T-cell (primary cell): ENCODE results near the gene ARHGAP32. TPM values are rescaled to one million over a fixed set of nuclear protein-coding genes. Genes with fewer than 3 reads are reported as not detected.

Source experiments
- ATAC-seq, 4 experiments: fragments of 200-7000 bp in 3 of 4; fragments of 150-1000 bp in 1 of 4; cut with Tn5 transposase; replicated peaks in 1 of 4; 1 replicate in 3 of 4; 2 replicates in 1 of 4; pipeline ENCODE4 v1.10.0; 2021; ENCODE audit warnings: moderate library complexity in 3 of 4, mild to moderate bottlenecking in 2 of 4, moderate number of reproducible peaks in 1 of 4
- CTCF ChIA-PET, 2 donors: fragments of 300-600 bp; sonication (Branson Sonifier 250); formaldehyde crosslinking; loops; one replicate each; lab custom pipeline; 2022; ENCODE audit warnings: antibody characterized with exemption in 2 of 2; lab: Charles Lee
- POLR2A ChIA-PET, 2 donors: fragments of 300-600 bp; sonication (Branson Sonifier 250); formaldehyde crosslinking; loops; one replicate each; lab custom pipeline; 2022; ENCODE audit warnings: antibody characterized with exemption in 2 of 2; lab: Charles Lee
- DNase-seq, 35 experiments: peaks; one replicate each; pipeline versions ENCODE4 v3.0.0 to v3.0.0-alpha.2; 2013 to 2023
- H3K27ac ChIP-seq: one replicate; pipeline ENCODE4 v1.5.1; 2013; ENCODE audit warnings: low read length
- H3K27me3 ChIP-seq, 2 experiments: replicated peaks in 1 of 2; 1 replicate in 1 of 2; 2 replicates in 1 of 2; pipeline versions ENCODE4 v1.6.1 to v1.7.0; 2013; ENCODE audit warnings: low read length in 1 of 2, mixed read lengths in 1 of 2; ENCODE audit not compliant: control insufficient read depth in 2 of 2, insufficient read depth in 2 of 2; ENCODE audit errors: extremely low read depth in 1 of 2
- H3K36me3 ChIP-seq, 2 donors: 1 replicate in 1 of 2; 2 replicates in 1 of 2; pipeline versions ENCODE4 v1.6.1 to v1.7.0; 2013; ENCODE audit warnings: low read length in 1 of 2; ENCODE audit not compliant: control insufficient read depth in 2 of 2, insufficient read depth in 1 of 2; ENCODE audit errors: extremely low read depth in 1 of 2
- H3K4me1 ChIP-seq, 2 experiments: 1 replicate in 1 of 2; 2 replicates in 1 of 2; pipeline versions ENCODE4 v1.6.1 to v1.7.0; 2013; ENCODE audit warnings: low read length in 2 of 2, mixed read lengths in 1 of 2; ENCODE audit not compliant: insufficient read depth in 2 of 2, control insufficient read depth in 1 of 2; ENCODE audit errors: extremely low read depth in 1 of 2
- H3K4me3 ChIP-seq, 2 donors: 1 replicate in 1 of 2; 2 replicates in 1 of 2; pipeline versions ENCODE4 v1.5.1 to v1.7.0; 2013; ENCODE audit warnings: mild to moderate bottlenecking in 2 of 2, low read length in 1 of 2, moderate library complexity in 1 of 2; ENCODE audit not compliant: control insufficient read depth in 1 of 2; ENCODE audit errors: extremely low read depth in 1 of 2
- H3K9me3 ChIP-seq: 2 replicates; pipeline ENCODE4 v1.7.0; 2013
- H3K27ac Mint-ChIP-seq, 2 donors: one replicate each; pipeline ENCODE4 v1.8.0; 2020 to 2021; ENCODE audit warnings: mild to moderate bottlenecking in 2 of 2, mixed read lengths in 2 of 2
- H3K27me3 Mint-ChIP-seq, 2 donors: one replicate each; pipeline ENCODE4 v1.8.0; 2021 to 2022; ENCODE audit warnings: mixed read lengths in 2 of 2
- H3K36me3 Mint-ChIP-seq: one replicate; pipeline ENCODE4 v1.8.0; 2021; ENCODE audit warnings: mixed read lengths
- H3K4me1 Mint-ChIP-seq, 3 donors: one replicate each; pipeline ENCODE4 v1.8.0; 2020 to 2022; ENCODE audit warnings: mixed read lengths in 3 of 3, mild to moderate bottlenecking in 1 of 3
- H3K4me3 Mint-ChIP-seq, 3 donors: one replicate each; pipeline ENCODE4 v1.8.0; 2020 to 2022; ENCODE audit warnings: mild to moderate bottlenecking in 3 of 3, mixed read lengths in 3 of 3, moderate library complexity in 3 of 3
- H3K9me3 Mint-ChIP-seq, 3 donors: one replicate each; pipeline ENCODE4 v1.8.0; 2020 to 2022; ENCODE audit warnings: mixed read lengths in 3 of 3
- WGBS: methylation state at CpG from one replicate; pipeline ENCODE4 v1.1.5; 2013; ENCODE audit warnings: missing lambda C conversion rate; ENCODE audit not compliant: insufficient coverage; 5-methylcytosine and 5-hydroxymethylcytosine counted together
- total RNA-seq, 35 experiments: library from RNA in 6 of 35; stranded (reverse) in 6 of 35; fragments of 120-200 nt in 1 of 35; gene quantifications; one replicate each; pipeline versions ENCODE4 v1.2.1 to v1.2.4 and lab custom pipeline; 2013 to 2026

Gene ARHGAP32
- total RNA-seq, 5 donors from 2014 or later (not counting 1 experiment from before 2014, with no cell fraction given) = 4.4 to 7.8 (median 6.5) TPM

GRCh38 chr11:128961645-128962044, 230.5 kb downstream of the ARHGAP32 start:
- Histone ChIP-seq H3K36me3 (peaks cover 0 to 4% of the 10 kb centered on the region in 2 donors), H3K27ac (no peak overlapping the region), H3K4me3 (no peak overlapping the region), H3K4me1 (peaks cover 0 to 10% of the 10 kb centered on the region in 2 experiments), H3K27me3 (peaks cover 0 to 10% of the 10 kb centered on the region in 2 experiments), H3K9me3 (no peaks in the 10 kb centered on the region)
- H3K9me3 Mint-ChIP-seq = no peaks in the 10 kb centered on the region
- WGBS = no CpG with 5 or more reads among the region's 2 CpGs
- H3K27me3 Mint-ChIP-seq = peaks cover 3 to 11% of the 10 kb centered on the region in 2 donors
- ChIA-PET CTCF (no interaction called here), POLR2A (no interaction called here)
- H3K27ac Mint-ChIP-seq = no peak overlapping the region
- peaks cover 11 to 26% (median 19%) of the 10 kb centered on the region in 3 donors for H3K4me1 Mint-ChIP-seq
- no peak overlapping the region for H3K4me3 Mint-ChIP-seq
- no peak for ATAC-seq
- H3K36me3 Mint-ChIP-seq = no peaks in the 10 kb centered on the region
- DNase-seq = no peak

GRCh38 chr11:128957202-128957482, 235.0 kb downstream of the ARHGAP32 start:
- H3K9me3 ChIP-seq = no peaks in the 10 kb centered on the region
- DNase-seq (no peak), ATAC-seq (no peak)
- 89% methylated on average over 2 of the region's 8 CpGs for WGBS
- no peak overlapping the region for H3K27ac Mint-ChIP-seq
- H3K4me1 Mint-ChIP-seq = peaks cover 0 to 2% (median 2%) of the 10 kb centered on the region in 3 donors
- H3K4me3 Mint-ChIP-seq = no peak overlapping the region
- no peaks in the 10 kb centered on the region for H3K36me3 Mint-ChIP-seq
- H3K27me3 Mint-ChIP-seq = peaks cover 17 to 20% of the 10 kb centered on the region in 2 donors
- no peaks in the 10 kb centered on the region for H3K4me1 ChIP-seq
- no peak overlapping the region for H3K4me3 ChIP-seq
- H3K27ac ChIP-seq = no peak overlapping the region
- no peaks in the 10 kb centered on the region for H3K36me3 ChIP-seq
- ChIA-PET POLR2A (no interaction called here), CTCF (interaction anchor here (1.1 to 4.5 kb wide), 11 partner anchors 8 to 1113 kb away, joined by 3 to 41 read pairs (median 4); no protein-coding TSS in a partner anchor)
- H3K9me3 Mint-ChIP-seq = no peaks in the 10 kb centered on the region
- H3K27me3 ChIP-seq = peaks cover 0 to 10% of the 10 kb centered on the region in 2 experiments

- Histone ChIP-seq H3K4me1 (no peaks in the 10 kb centered on the region), H3K36me3 (no peaks in the 10 kb centered on the region), H3K4me3 (no peak overlapping the region), H3K27ac (no peak overlapping the region), H3K27me3 (peaks cover 0 to 10% of the 10 kb centered on the region in 2 experiments), H3K9me3 (no peaks in the 10 kb centered on the region)
- ChIA-PET POLR2A (no interaction called here), CTCF (interaction anchor here (0.6 to 4.5 kb wide), 17 partner anchors 10 to 1113 kb away, joined by 3 to 41 read pairs (median 4); no protein-coding TSS in a partner anchor)
- 100% methylated on average over 3 of the region's 8 CpGs for WGBS
- peak in 4 of 35 experiments; percentile 3 to 65 (median 17) for DNase-seq
- H3K36me3 Mint-ChIP-seq = no peaks in the 10 kb centered on the region
- peak overlapping the region in 1 of 3 donors; percentile 4 for H3K4me3 Mint-ChIP-seq
- no peak overlapping the region for H3K27ac Mint-ChIP-seq
- ATAC-seq = peak in 1 of 4 experiments; percentile 42
- H3K4me1 Mint-ChIP-seq = peaks cover 0 to 2% (median 2%) of the 10 kb centered on the region in 3 donors
- peaks cover 17 to 20% of the 10 kb centered on the region in 2 donors for H3K27me3 Mint-ChIP-seq
- no peaks in the 10 kb centered on the region for H3K9me3 Mint-ChIP-seq
Observed at GRCh38 chr11:128956401-128957201, 235.5 kb downstream of the ARHGAP32 start.

GRCh38 chr11:128955636-128956035, 236.5 kb downstream of the ARHGAP32 start:
- H3K4me3 Mint-ChIP-seq = no peak overlapping the region
- CTCF ChIA-PET = interaction anchor here (0.7 to 4.5 kb wide), 6 partner anchors 71 to 926 kb away, joined by 3 to 41 read pairs (median 10); no protein-coding TSS in a partner anchor
- no peaks in the 10 kb centered on the region for H3K9me3 Mint-ChIP-seq
- peaks cover 0 to 2% (median 2%) of the 10 kb centered on the region in 3 donors for H3K4me1 Mint-ChIP-seq
- no CpG with 5 or more reads among the region's 3 CpGs for WGBS
- ATAC-seq (no peak), DNase-seq (no peak)
- Histone ChIP-seq H3K9me3 (no peaks in the 10 kb centered on the region), H3K4me1 (no peaks in the 10 kb centered on the region), H3K4me3 (no peak overlapping the region), H3K36me3 (no peaks in the 10 kb centered on the region), H3K27ac (no peak overlapping the region), H3K27me3 (peaks cover 0 to 10% of the 10 kb centered on the region in 2 experiments)
- H3K27me3 Mint-ChIP-seq = peaks cover 19 to 20% of the 10 kb centered on the region in 2 donors
- no peak overlapping the region for H3K27ac Mint-ChIP-seq
- H3K36me3 Mint-ChIP-seq = no peaks in the 10 kb centered on the region
- POLR2A ChIA-PET = no interaction called here

- H3K4me1 ChIP-seq = no peaks in the 10 kb centered on the region
- WGBS = 96% methylated on average over 14 of the region's 16 CpGs
Observed at GRCh38 chr11:128953151-128953550, 239.0 kb downstream of the ARHGAP32 start.

GRCh38 chr11:128949791-128950454, 242.2 kb downstream of the ARHGAP32 start:
- Mint-ChIP-seq H3K9me3 (no peaks in the 10 kb centered on the region), H3K36me3 (no peaks in the 10 kb centered on the region), H3K4me1 (no peaks in the 10 kb centered on the region), H3K4me3 (no peak overlapping the region), H3K27ac (no peak overlapping the region), H3K27me3 (peaks cover 14 to 16% of the 10 kb centered on the region in 2 donors)
- CTCF ChIA-PET = no interaction called here
- ATAC-seq = no peak
- DNase-seq = no peak
- Histone ChIP-seq H3K27me3 (no peaks in the 10 kb centered on the region), H3K4me3 (no peak overlapping the region), H3K36me3 (no peaks in the 10 kb centered on the region), H3K9me3 (no peaks in the 10 kb centered on the region), H3K4me1 (no peaks in the 10 kb centered on the region), H3K27ac (no peak overlapping the region)
- POLR2A ChIA-PET = no interaction called here
- WGBS = 93% methylated on average over 6 of the region's 13 CpGs

More at GRCh38 chr11:128953151-128953550, 239.0 kb downstream of the ARHGAP32 start:
- H3K27ac Mint-ChIP-seq = no peak overlapping the region
- no peaks in the 10 kb centered on the region for H3K9me3 ChIP-seq
- ChIA-PET POLR2A (no interaction called here), CTCF (interaction anchor here in 1 of 2 donors (2.5 kb wide), 1 partner anchor 68 kb away, joined by 10 read pairs; no protein-coding TSS in a partner anchor)
- H3K4me1 Mint-ChIP-seq = peaks cover 0 to 2% (median 2%) of the 10 kb centered on the region in 3 donors
- peaks cover 0 to 5% of the 10 kb centered on the region in 2 experiments for H3K27me3 ChIP-seq
- DNase-seq (no peak), ATAC-seq (no peak)
- H3K4me3 ChIP-seq = no peak overlapping the region
- no peak overlapping the region for H3K4me3 Mint-ChIP-seq
- peaks cover 18 to 23% of the 10 kb centered on the region in 2 donors for H3K27me3 Mint-ChIP-seq
- H3K27ac ChIP-seq = no peak overlapping the region
- H3K36me3 Mint-ChIP-seq = no peaks in the 10 kb centered on the region
- no peaks in the 10 kb centered on the region for H3K9me3 Mint-ChIP-seq
- no peaks in the 10 kb centered on the region for H3K36me3 ChIP-seq
